GM21367 (cell line): ENCODE results near the gene SERAC1.

Experiments used
- ATAC-seq: cut with Tn5 transposase; IDR thresholded peaks from one replicate; pipeline ENCODE4 v1.9.1; 2021; ENCODE audit not compliant: unreplicated experiment

The SERAC1 gene

DNA sequence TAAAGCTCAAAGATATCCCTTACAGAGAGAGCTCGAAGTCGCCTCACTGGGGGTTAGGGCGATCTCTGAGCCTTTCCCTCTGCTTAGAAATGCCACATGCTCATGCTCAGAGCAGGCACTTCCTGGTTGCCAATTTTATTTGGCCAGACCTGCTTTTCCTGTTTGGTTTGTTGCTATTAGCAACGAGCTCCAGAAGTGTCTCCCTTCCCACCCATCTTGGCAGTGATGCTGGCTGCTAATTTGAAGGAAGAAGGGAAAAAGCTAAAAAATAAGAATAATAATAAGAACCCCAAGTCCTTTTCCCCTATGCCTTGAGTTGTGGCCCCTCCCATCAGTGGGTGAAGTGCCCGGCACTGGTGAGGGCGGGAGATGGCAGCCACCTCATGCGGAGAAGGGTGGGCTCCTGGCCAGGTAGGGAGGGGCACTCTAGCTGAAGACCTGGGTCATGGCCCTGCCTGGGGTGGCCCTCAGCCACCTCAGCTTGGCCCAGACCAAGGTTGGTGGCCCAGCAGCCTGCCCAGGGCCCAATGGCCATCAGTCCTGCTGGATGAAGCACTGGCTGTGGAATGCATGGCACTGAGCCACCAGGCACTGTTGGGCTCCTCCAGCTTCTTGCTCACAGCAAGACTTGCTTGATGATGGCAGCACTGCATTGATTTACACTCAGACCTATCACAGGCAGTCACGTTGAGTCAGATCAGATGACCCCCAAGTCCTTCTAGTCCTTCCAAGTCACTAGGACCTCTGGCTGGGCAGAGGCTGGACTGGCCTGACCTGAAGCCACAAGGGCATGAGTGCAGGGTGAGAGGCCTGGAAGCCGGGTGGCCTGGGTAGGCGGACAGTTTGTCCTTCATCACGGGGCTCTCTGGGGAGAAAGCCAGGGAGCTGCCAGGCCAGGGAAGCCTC is 107.4 kb downstream of the SERAC1 start:
- no peak for ATAC-seq
